Spleen (tissue), 7 donors: ENCODE data around the gene LPP.

Experiments used
- CTCF ChIP-seq, 11 experiments: fragments of 200-600 bp in 7 of 11; fragments of 450-650 bp in 4 of 11; sonication (generic) in 4 of 11; IDR thresholded peaks in 8 of 11; conservative IDR thresholded peaks in 3 of 11; 1 replicate in 7 of 11; 2 replicates in 4 of 11; pipeline versions ENCODE4 v1.4.0 to v1.8.0; 2016 to 2021; ENCODE audit warnings: antibody characterized with exemption in 11 of 11, inconsistent platforms in 4 of 11, mild to moderate bottlenecking in 1 of 11
- POLR2A ChIP-seq, 3 donors: fragments of 450-650 bp; IDR thresholded peaks; one replicate each; pipeline ENCODE4 v1.5.1; 2017; ENCODE audit warnings: antibody characterized with exemption in 3 of 3, mild to moderate bottlenecking in 1 of 3
- POLR2AphosphoS5 ChIP-seq, 3 donors: sonication (generic); formaldehyde crosslinking; IDR thresholded peaks; one replicate each; pipeline ENCODE4 v1.5.1; 2017; ENCODE audit warnings: antibody characterized with exemption in 3 of 3
- donor health status: DM: no; HTN: no; CAD: no; lungs with moderate emphysema.
- donor health status: DM: no; HTN: no; CAD: no.
- donor health status: DM: no; HTN: no; CAD: no.

- no peak for TF ChIP-seq CTCF (IDR thresholded peaks at IDR 0.05 in 8 of 11, conservative IDR thresholded peaks at IDR 0.05 in 3 of 11)
- TF ChIP-seq POLR2A (IDR thresholded peaks at IDR 0.05): no peak
- TF ChIP-seq POLR2AphosphoS5 (IDR thresholded peaks at IDR 0.05): no peak
Measured at GRCh38 chr3:188246905-188247304, 92.9 kb downstream of the LPP start.
